IPS-20b (cell line): ENCODE measurements around the gene GNAI1.

ENCODE experiments used
- H3K27ac ChIP-seq: one replicate; pipeline ENCODE4 v1.5.1; 2013; ENCODE audit warnings: low read length
- H3K27me3 ChIP-seq: 2 replicates; pipeline ENCODE4 v1.6.1; 2013; ENCODE audit warnings: mild to moderate bottlenecking, low read length, inconsistent platforms; ENCODE audit not compliant: insufficient read depth
- H3K36me3 ChIP-seq: 2 replicates; pipeline ENCODE4 v1.6.1; 2013; ENCODE audit warnings: low read depth, mild to moderate bottlenecking, inconsistent platforms, low read length, moderate library complexity; ENCODE audit not compliant: insufficient read depth
- H3K4me1 ChIP-seq: 2 replicates; pipeline ENCODE4 v1.6.1; 2013; ENCODE audit warnings: mild to moderate bottlenecking, control low read depth, inconsistent platforms, low read length, moderate library complexity; ENCODE audit not compliant: insufficient read depth
- H3K4me3 ChIP-seq: 2 replicates; pipeline ENCODE4 v1.5.1; 2013; ENCODE audit warnings: mild to moderate bottlenecking, low read length, inconsistent platforms
- H3K9ac ChIP-seq: 2 replicates; pipeline ENCODE4 v1.6.1; 2013; ENCODE audit warnings: low read depth, mild to moderate bottlenecking, inconsistent platforms, low read length, moderate library complexity
- H3K9me3 ChIP-seq: 2 replicates; pipeline ENCODE4 v1.6.1; 2013; ENCODE audit warnings: mild to moderate bottlenecking, low read depth, low read length, inconsistent platforms; ENCODE audit not compliant: insufficient read depth

The GNAI1 gene

DNA sequence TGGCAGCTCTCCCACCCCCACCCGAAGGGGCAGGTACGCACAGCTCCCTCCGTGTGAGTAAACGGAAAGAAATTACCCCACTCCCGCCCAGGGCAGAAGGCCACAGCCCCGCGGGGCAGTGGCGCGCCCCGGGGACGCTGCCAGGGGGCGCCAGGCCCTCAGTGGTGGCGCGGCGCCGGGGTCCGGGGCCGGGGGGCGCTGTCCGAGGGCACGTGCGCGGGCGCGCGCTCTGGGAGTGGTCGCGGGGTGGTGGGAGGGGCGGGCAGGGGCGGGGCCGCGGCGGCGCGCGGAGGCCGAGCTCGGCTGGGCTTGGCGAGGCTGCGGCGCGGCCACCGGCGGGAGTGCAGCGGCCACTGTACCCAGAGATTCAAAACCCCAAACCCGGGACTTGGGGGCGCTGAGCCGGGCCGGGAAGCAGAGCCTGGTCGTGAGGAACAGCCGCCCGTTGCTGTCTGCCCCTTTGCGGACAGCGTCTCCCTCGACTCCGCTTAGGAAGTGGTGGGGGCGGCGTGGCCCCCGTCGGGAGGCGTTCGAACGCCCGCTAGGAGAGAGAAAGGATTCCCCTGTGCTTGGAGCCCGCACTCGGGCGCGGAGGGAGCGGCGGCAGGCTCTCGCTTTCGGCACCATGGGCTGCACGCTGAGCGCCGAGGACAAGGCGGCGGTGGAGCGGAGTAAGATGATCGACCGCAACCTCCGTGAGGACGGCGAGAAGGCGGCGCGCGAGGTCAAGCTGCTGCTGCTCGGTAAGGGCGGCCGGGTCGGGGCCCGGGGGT, at the start of gene GNAI1:
Gene GNAI1 (plus strand): TSS at position 296 of the 773 bp plus-strand sequence. CDS start 330 bp downstream, at position 626.
- peaks cover 18% of the 10 kb centered on the region; the same call in 1 of the 2 replicates for H3K4me1 ChIP-seq
- H3K9ac ChIP-seq = peak within 1 kb of the TSS; percentile 86
- H3K36me3 ChIP-seq = no peaks in the 10 kb centered on the region
- H3K27ac ChIP-seq = no peak within 1 kb of the TSS
- H3K4me3 ChIP-seq = peak within 1 kb of the TSS; percentile 93
- H3K27me3 ChIP-seq = peaks cover 44% of the 10 kb centered on the region; the same call in 1 of the 2 replicates
- no peaks in the 10 kb centered on the region for H3K9me3 ChIP-seq

DNA sequence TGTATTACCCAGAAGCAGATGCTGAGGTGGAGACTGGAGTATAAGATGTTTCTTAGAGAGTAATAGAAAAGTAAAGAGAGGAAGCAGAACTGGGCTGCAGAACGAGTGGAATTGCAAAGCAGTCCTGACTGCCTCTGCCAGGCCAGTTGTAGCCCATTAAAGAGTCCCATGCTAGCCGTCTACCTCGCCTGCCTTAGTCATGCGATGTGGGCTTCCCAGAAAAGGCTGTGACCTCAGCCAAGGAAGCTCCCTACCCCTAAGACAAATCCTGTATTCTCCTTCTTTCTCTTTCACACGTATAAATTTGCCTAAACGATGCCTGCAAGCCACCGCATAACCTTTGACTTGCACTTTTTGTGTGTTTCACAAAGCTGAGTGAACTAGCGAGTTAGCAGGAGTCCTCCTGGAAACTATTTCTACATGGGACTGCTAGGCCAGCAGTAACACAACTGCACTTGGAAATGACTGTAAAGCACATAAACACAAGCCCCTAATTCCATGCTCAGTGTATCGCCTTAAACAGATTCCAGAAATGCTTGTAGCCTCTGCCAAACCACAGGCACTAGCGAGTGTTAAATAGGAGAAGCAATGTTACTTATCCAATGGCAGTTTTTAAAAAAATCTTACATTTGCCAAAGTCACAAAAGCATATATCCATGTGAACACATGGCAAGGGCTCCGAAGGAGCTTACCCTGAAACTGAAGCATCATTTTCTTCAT, 47.4 kb upstream of the GNAI1 start:
- Histone ChIP-seq H3K4me1 (peaks cover 4% of the 10 kb centered on the region; the same call in 1 of the 2 replicates), H3K4me3 (no peak overlapping the region), H3K36me3 (no peaks in the 10 kb centered on the region), H3K9ac (no peak overlapping the region), H3K27me3 (no peaks in the 10 kb centered on the region), H3K27ac (no peak overlapping the region), H3K9me3 (no peaks in the 10 kb centered on the region)

DNA sequence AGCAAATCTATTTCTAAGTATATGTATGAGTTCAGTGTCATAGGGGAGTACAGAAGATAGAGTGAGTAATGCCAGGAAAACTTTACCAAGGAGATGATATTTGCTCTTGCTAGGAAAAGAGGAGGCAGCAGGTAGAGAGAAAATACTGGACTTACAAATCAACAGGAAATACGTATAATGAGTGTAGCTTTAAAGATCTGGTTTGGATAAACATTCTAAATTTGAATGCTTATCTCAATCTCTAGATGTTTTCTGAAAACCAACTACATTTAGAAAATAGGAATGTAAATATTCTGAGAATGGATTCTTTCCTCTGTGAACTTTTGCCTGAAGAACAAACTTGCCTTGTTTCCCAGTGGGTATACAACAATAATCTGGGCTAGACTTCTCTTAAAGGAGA, 46.9 kb upstream of the GNAI1 start:
- H3K36me3 ChIP-seq = no peaks in the 10 kb centered on the region
- peaks cover 4% of the 10 kb centered on the region; the same call in 1 of the 2 replicates for H3K4me1 ChIP-seq
- H3K27ac ChIP-seq = no peak overlapping the region
- H3K9me3 ChIP-seq = no peaks in the 10 kb centered on the region
- no peak overlapping the region for H3K9ac ChIP-seq
- no peaks in the 10 kb centered on the region for H3K27me3 ChIP-seq
- no peak overlapping the region for H3K4me3 ChIP-seq

DNA sequence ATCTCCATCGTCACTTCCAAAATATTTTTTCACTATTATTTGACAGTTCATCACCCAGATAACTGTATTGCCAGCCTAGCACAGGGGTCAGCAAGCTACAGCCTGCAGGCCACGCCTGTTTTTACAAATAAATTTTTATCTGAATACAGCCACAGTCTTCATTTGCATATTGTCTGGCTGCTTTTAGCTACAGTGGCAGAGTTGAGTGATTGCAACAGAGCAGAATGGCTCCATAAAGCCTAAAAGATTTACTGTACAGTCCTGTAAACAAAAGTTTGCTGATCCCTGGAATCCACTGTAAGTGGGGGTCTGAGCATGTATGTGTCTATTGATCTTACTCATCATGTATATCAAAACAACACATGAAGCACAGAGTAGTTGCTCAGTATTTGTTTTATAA, 45.9 kb upstream of the GNAI1 start:
- no peaks in the 10 kb centered on the region for H3K9me3 ChIP-seq
- no peak overlapping the region for H3K9ac ChIP-seq
- H3K36me3 ChIP-seq = no peaks in the 10 kb centered on the region
- H3K27me3 ChIP-seq = no peaks in the 10 kb centered on the region
- no peak overlapping the region for H3K27ac ChIP-seq
- no peak overlapping the region for H3K4me3 ChIP-seq
- peaks cover 4% of the 10 kb centered on the region; the same call in 1 of the 2 replicates for H3K4me1 ChIP-seq

DNA sequence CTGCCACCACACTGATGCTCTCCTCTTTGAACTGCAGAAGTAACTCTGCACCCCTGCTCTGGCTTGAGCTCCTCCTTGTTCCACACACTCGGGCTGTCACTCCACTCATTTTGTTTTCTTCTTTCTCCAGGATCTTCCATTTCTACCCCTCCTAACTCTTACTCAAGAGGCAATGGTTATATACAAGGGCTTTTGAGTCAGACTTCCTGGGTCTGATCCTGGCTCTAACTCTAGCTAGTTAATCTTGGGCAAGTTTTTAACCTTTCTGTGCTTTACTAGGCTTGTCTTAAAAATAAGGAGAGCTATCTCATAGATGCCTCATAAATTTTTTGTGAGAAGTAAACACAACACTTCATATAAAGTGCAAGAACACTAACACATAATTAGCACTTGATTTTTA, 45.3 kb upstream of the GNAI1 start:
- Histone ChIP-seq H3K9ac (no peak overlapping the region), H3K27ac (no peak overlapping the region), H3K27me3 (no peaks in the 10 kb centered on the region), H3K4me1 (peaks cover 4% of the 10 kb centered on the region; the same call in 1 of the 2 replicates), H3K9me3 (no peaks in the 10 kb centered on the region), H3K4me3 (no peak overlapping the region), H3K36me3 (no peaks in the 10 kb centered on the region)

DNA sequence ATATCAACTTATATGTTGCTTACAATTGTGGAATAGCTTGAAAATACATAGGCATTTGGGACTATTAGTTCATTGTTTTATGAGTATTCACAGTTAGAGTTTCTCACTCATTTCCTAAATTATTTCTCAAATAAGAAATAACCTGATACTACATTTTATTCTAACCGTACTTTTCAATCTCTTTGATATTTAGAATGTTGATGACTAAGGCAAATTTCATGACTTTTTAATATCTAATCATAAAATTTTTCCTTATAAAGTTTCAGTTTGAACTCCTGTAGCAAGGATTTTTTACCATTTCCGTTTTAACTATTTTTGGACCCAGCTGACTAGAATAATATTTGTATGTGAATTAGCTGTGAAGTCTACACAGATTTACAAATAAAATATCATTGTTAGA, 41.3 kb upstream of the GNAI1 start:
- Histone ChIP-seq H3K27me3 (no peaks in the 10 kb centered on the region), H3K27ac (no peak overlapping the region), H3K4me3 (no peak overlapping the region), H3K4me1 (no peaks in the 10 kb centered on the region), H3K9ac (no peak overlapping the region), H3K9me3 (no peaks in the 10 kb centered on the region), H3K36me3 (no peaks in the 10 kb centered on the region)

DNA sequence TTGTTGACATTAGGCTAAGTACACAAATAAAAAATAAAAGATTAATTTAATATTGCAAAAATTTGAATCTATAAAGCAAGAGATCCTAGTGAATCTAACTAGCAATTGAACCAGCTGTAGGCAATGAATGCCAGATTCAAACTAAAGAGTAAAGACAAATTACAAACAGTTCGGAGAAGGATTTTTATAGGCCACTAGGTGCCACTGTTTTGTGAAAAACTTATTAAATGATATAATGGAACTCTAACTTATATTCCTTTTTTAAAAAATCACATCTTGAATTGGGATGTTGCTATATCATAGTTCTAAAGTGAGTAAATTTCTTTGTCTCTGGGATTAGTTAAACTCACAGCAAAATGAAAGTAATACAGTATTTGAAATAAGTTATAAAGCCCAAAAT, 39.1 kb upstream of the GNAI1 start:
- Histone ChIP-seq H3K9me3 (no peaks in the 10 kb centered on the region), H3K9ac (no peak overlapping the region), H3K36me3 (no peaks in the 10 kb centered on the region), H3K27ac (no peak overlapping the region), H3K4me1 (no peaks in the 10 kb centered on the region), H3K4me3 (no peak overlapping the region), H3K27me3 (no peaks in the 10 kb centered on the region)

DNA sequence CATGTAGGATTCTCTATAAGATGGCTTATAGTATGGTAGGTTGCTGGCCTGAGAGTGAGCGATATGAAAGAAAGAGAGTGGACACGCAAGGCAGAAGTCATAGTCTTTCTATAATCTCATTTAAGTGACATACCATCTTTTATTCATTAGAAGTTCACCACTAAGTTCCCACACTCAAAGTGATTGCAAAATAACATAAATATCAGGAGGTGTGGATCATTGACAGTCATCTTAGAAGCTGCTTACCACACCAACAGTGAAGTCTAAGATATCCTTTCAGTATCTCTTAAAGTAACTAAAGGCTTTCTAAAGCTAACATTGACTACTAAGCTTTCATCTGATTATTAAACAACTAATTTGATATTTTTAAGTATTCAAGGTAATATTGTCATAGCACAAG, 36.9 kb upstream of the GNAI1 start:
- Histone ChIP-seq H3K27ac (no peak overlapping the region), H3K4me3 (no peak overlapping the region), H3K27me3 (no peaks in the 10 kb centered on the region), H3K36me3 (no peaks in the 10 kb centered on the region), H3K9me3 (no peaks in the 10 kb centered on the region), H3K4me1 (no peaks in the 10 kb centered on the region), H3K9ac (no peak overlapping the region)

DNA sequence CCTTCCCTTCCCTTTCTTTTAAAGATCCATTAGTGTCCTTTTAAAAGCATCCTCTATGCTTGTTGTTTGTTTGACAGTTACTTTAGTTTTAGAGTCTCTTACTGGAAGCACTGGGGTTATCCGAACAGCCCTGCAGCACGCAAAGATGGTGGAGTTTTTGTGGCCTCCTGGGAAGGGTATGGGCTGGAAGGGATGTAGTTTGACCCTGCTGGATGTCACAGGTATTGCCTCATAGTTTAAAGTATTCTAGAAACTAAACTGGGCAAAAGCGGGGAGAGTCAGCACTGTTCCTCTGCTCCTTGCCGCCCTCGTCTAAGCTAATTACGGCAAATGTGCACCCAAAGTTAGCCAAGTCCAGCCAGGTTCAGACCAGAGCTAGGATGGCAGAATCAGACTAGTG, 35.8 kb upstream of the GNAI1 start:
- H3K27me3 ChIP-seq = no peaks in the 10 kb centered on the region
- H3K36me3 ChIP-seq = no peaks in the 10 kb centered on the region
- no peaks in the 10 kb centered on the region for H3K4me1 ChIP-seq
- no peak overlapping the region for H3K9ac ChIP-seq
- no peak overlapping the region for H3K4me3 ChIP-seq
- H3K27ac ChIP-seq = no peak overlapping the region
- H3K9me3 ChIP-seq = no peaks in the 10 kb centered on the region

DNA sequence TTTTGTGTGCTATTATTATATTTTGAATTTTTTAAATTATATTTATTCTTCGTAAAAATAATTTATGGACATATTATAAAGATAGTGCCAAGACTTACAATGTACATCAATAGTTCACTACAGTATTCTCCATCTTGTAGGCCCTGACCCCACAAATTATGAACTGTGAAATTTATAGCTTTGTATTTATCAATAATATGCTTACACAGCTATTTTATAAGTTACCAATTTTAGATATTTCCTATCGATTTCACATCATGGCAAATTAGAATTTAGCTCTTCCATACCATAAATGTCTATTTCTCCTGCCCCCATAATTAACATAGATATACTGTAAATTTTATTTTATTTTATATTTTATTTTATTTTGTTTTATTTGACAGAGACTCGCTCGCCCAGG, 34.4 kb upstream of the GNAI1 start:
- H3K9ac ChIP-seq = no peak overlapping the region
- no peaks in the 10 kb centered on the region for H3K4me1 ChIP-seq
- H3K27me3 ChIP-seq = no peaks in the 10 kb centered on the region
- H3K27ac ChIP-seq = no peak overlapping the region
- no peaks in the 10 kb centered on the region for H3K36me3 ChIP-seq
- H3K9me3 ChIP-seq = no peaks in the 10 kb centered on the region
- no peak overlapping the region for H3K4me3 ChIP-seq

DNA sequence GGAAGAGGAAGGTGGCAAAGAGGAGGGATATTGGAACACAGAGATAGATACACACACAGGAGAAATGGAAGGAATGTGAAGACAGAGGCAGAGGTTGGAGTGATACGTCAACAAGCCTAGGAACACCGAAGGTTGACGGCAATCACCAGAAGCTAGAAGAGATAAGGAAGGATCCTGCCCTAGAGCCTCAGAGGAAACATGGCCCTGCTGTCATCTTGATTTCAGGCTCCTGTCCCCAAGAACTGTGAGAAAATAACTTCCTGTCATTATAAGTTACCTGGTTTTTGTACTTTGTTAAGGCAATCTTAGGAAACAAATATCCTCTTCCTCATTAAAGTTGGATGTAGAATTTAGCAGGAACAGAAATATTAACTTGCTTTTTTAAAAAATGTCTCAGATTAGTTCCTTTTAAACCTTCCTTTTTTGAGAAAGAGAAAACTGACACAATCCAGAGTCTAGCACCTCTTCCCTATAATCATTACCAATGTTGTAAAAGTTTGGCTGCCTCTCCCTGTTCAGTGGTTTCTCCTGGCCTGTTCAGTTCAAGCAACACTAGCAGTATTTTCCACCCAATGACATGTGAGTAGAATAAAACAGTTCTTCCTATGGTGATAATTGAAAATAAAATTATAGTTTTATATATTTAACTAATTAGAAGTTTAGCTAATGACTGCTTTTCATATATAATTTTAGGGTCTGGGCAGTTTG, 28.8 kb upstream of the GNAI1 start:
- H3K4me3 ChIP-seq = no peak overlapping the region

More for the DNA sequence above, 28.8 kb upstream of the GNAI1 start:
- no peaks in the 10 kb centered on the region for H3K4me1 ChIP-seq
- no peak overlapping the region for H3K9ac ChIP-seq
- no peaks in the 10 kb centered on the region for H3K36me3 ChIP-seq
- H3K9me3 ChIP-seq = no peaks in the 10 kb centered on the region
- H3K27me3 ChIP-seq = no peaks in the 10 kb centered on the region
- H3K27ac ChIP-seq = no peak overlapping the region
